PC-3 (cell line): ENCODE data around the gene IGSF3. TPM values are rescaled to one million over a fixed set of nuclear protein-coding genes. Genes with fewer than 3 reads are reported as not detected.
"Not testable (repeated sequence)": the region's sequence is repeated elsewhere in the genome, so short reads cannot be mapped to it uniquely, and the experiment has no call there.

ENCODE experiments used
- ATAC-seq: fragments of 200-7000 bp; cut with Tn5 transposase; 2 replicates; pipeline ENCODE4 v1.9.1; 2020; ENCODE audit warnings: mild to moderate bottlenecking, moderate library complexity
- BruUV-seq: library from RNA; stranded (reverse); fragments of 400-500 nt; replicated peaks from 2 replicates; lab custom pipeline; 2021; lab: Mats Ljungman, UMichigan
- CTCF ChIA-PET: fragments of 300-600 bp; sonication (Branson Sonifier 250); formaldehyde crosslinking; loops from one replicate; lab custom pipeline; 2022; ENCODE audit warnings: antibody characterized with exemption; lab: Charles Lee
- POLR2A ChIA-PET: fragments of 300-600 bp; sonication (Branson Sonifier 250); formaldehyde crosslinking; loops from one replicate; lab custom pipeline; 2022; ENCODE audit warnings: antibody characterized with exemption; ENCODE audit not compliant: unreplicated experiment; lab: Charles Lee
- DNase-seq: peaks from one replicate; pipeline ENCODE4 v3.0.0-alpha.2; 2015
- H2AFZ ChIP-seq: fragments of 300-600 bp; sonication (generic); 2 replicates; pipeline ENCODE4 v1.6.0; 2016; ENCODE audit warnings: antibody characterized with exemption, low read length
- H3F3A ChIP-seq: fragments of 300-600 bp; sonication (generic); one replicate; pipeline ENCODE4 v1.6.0; 2017; ENCODE audit warnings: antibody characterized with exemption, low read length, control low read depth, mild to moderate bottlenecking; ENCODE audit not compliant: unreplicated experiment
- H3K27ac ChIP-seq: fragments of 300-600 bp; sonication (generic); 2 replicates; pipeline ENCODE4 v1.5.1; 2016; ENCODE audit warnings: mild to moderate bottlenecking, low read length
- H3K27me3 ChIP-seq: fragments of 300-600 bp; sonication (generic); 2 replicates; pipeline ENCODE4 v1.6.1; 2016; ENCODE audit warnings: low read length, mixed read lengths
- H3K36me3 ChIP-seq: fragments of 300-600 bp; sonication (generic); 2 replicates; pipeline ENCODE4 v1.6.1; 2016; ENCODE audit warnings: low read depth, mixed run types, low read length, mixed read lengths
- H3K4me1 ChIP-seq: fragments of 300-600 bp; sonication (generic); 2 replicates; pipeline ENCODE4 v1.5.1; 2016; ENCODE audit warnings: low read length; ENCODE audit not compliant: insufficient read depth
- H3K4me2 ChIP-seq: fragments of 300-600 bp; sonication (generic); 2 replicates; pipeline ENCODE4 v1.6.0; 2016; ENCODE audit warnings: low read length
- H3K4me3 ChIP-seq: fragments of 300-600 bp; sonication (generic); 2 replicates; pipeline ENCODE4 v1.5.1; 2016; ENCODE audit warnings: mild to moderate bottlenecking, low read length, mixed read lengths
- H3K79me2 ChIP-seq: fragments of 300-600 bp; sonication (generic); 2 replicates; pipeline ENCODE4 v1.6.1; 2017; ENCODE audit warnings: low read length, mixed read lengths
- H3K9ac ChIP-seq: fragments of 300-600 bp; sonication (generic); 2 replicates; pipeline ENCODE4 v1.6.0; 2016; ENCODE audit warnings: mild to moderate bottlenecking, low read length
- H3K9me2 ChIP-seq: fragments of 300-600 bp; sonication (generic); replicated peaks from 2 replicates; pipeline ENCODE4 v1.6.1; 2016; ENCODE audit warnings: mixed run types, low read length, mixed read lengths
- H3K9me3 ChIP-seq: fragments of 300-600 bp; sonication (generic); 2 replicates; pipeline ENCODE4 v1.6.1; 2016; ENCODE audit warnings: low read length, mixed read lengths
- H4K20me1 ChIP-seq: fragments of 300-600 bp; sonication (generic); 2 replicates; pipeline ENCODE4 v1.6.1; 2016; ENCODE audit warnings: low read length, mixed read lengths
- CTCF ChIP-seq: fragments of 300-600 bp; sonication (generic); conservative IDR thresholded peaks from 2 replicates; pipeline ENCODE4 v1.5.1; 2017; ENCODE audit warnings: antibody characterized with exemption, low read depth, mild to moderate bottlenecking, low read length
- EZH2 ChIP-seq: fragments of 300-600 bp; sonication (generic); IDR thresholded peaks from one replicate; pipeline ENCODE4 v1.6.1; 2017; ENCODE audit warnings: antibody characterized with exemption, mild to moderate bottlenecking, low read length; ENCODE audit not compliant: unreplicated experiment
- EZH2phosphoT487 ChIP-seq: fragments of 300-600 bp; sonication (generic); IDR thresholded peaks from 2 replicates; pipeline ENCODE4 v1.6.1; 2018; ENCODE audit warnings: mild to moderate bottlenecking, antibody characterized with exemption, low read length, borderline replicate concordance
- intact Hi-C: fragments of 100-400 bp; cut with micrococcal nuclease; formaldehyde crosslinking; loops from 2 replicates; pipeline ENCODE4 v1.9.0; 2023
- total RNA-seq: library from RNA; depleted of rRNA; stranded (reverse); fragments of >200 nt; gene quantifications from 2 replicates; pipeline ENCODE4 v1.2.3, GENCODE V29; 2014

IGSF3 gene
- total RNA-seq, 1 experiment from 2014 or later: 15.5 TPM

GRCh38 chr1:116565222-116565621, 102.3 kb downstream of the IGSF3 start:
- no peak for ATAC-seq
- Histone ChIP-seq H3K79me2 (peaks cover 96% of the 10 kb centered on the region), H2AFZ (no peak overlapping the region), H3K36me3 (no peaks in the 10 kb centered on the region), H3F3A (no peaks in the 10 kb centered on the region), H3K4me3 (no peak overlapping the region), H3K4me1 (peaks cover 27% of the 10 kb centered on the region), H3K27ac (no peak overlapping the region), H3K27me3 (no peaks in the 10 kb centered on the region), H3K4me2 (no peak overlapping the region), H3K9me2 (no peaks in the 10 kb centered on the region), H3K9me3 (no peaks in the 10 kb centered on the region), H4K20me1 (peaks cover 17% of the 10 kb centered on the region; the same call in 1 of the 2 replicates), H3K9ac (no peak overlapping the region)
- POLR2A ChIA-PET: no interaction called here
- BruUV-seq: no TSS peak
- CTCF ChIA-PET: no interaction called here
- intact Hi-C loops: no loop called here
- DNase-seq: no peak
- TF ChIP-seq CTCF: no peak
- TF ChIP-seq EZH2phosphoT487: no peak
- no peak for TF ChIP-seq EZH2

- Histone ChIP-seq H3K9me2 (no peaks in the 10 kb centered on the region), H3K4me2 (no peak overlapping the region), H3K4me3 (no peak overlapping the region), H3F3A (no peaks in the 10 kb centered on the region), H3K9ac (no peak overlapping the region), H3K79me2 (peaks cover 95% of the 10 kb centered on the region), H3K27ac (no peak overlapping the region), H4K20me1 (peaks cover 15% of the 10 kb centered on the region; the same call in 1 of the 2 replicates), H3K27me3 (no peaks in the 10 kb centered on the region), H3K9me3 (no peaks in the 10 kb centered on the region), H3K4me1 (peaks cover 21% of the 10 kb centered on the region), H2AFZ (no peak overlapping the region), H3K36me3 (no peaks in the 10 kb centered on the region)
- CTCF ChIA-PET: no interaction called here
- BruUV-seq: no TSS peak
- no peak for DNase-seq
- no peak for ATAC-seq
- POLR2A ChIA-PET: no interaction called here
- TF ChIP-seq EZH2phosphoT487: no peak
- intact Hi-C loops: no loop called here
Observed at GRCh38 chr1:116564426-116564825, 103.1 kb downstream of the IGSF3 start.

- DNase-seq, H3K9me3 ChIP-seq, intact Hi-C loops, POLR2A ChIA-PET, H3K36me3 ChIP-seq, BruUV-seq, H4K20me1 ChIP-seq, H3K27me3 ChIP-seq, ATAC-seq, H3K27ac ChIP-seq, CTCF ChIA-PET, H3F3A ChIP-seq, H3K4me2 ChIP-seq, H2AFZ ChIP-seq, H3K4me1 ChIP-seq, H3K9me2 ChIP-seq, H3K4me3 ChIP-seq, H3K9ac ChIP-seq: not testable (repeated sequence)
- H3K79me2 ChIP-seq: peaks cover 95% of the 10 kb centered on the region
Observed at GRCh38 chr1:116562465-116562864, 105.1 kb downstream of the IGSF3 start.

- Histone ChIP-seq H3K4me2 (no peak overlapping the region), H3K9ac (no peak overlapping the region), H2AFZ (no peak overlapping the region), H3F3A (no peaks in the 10 kb centered on the region), H3K79me2 (peaks cover 94% of the 10 kb centered on the region), H4K20me1 (no peaks in the 10 kb centered on the region), H3K27ac (no peak overlapping the region), H3K4me1 (peaks cover 13% of the 10 kb centered on the region), H3K27me3 (no peaks in the 10 kb centered on the region), H3K9me2 (no peaks in the 10 kb centered on the region), H3K9me3 (no peaks in the 10 kb centered on the region), H3K4me3 (no peak overlapping the region), H3K36me3 (no peaks in the 10 kb centered on the region)
- ATAC-seq (no peak), DNase-seq (no peak)
- BruUV-seq: no TSS peak
- intact Hi-C loops: no loop called here
- TF ChIP-seq EZH2phosphoT487 (no peak), CTCF (no peak), EZH2 (no peak)
- ChIA-PET CTCF (no interaction called here), POLR2A (no interaction called here)
Observed at GRCh38 chr1:116561563-116561962, 106.0 kb downstream of the IGSF3 start.
